Omental fat pad (tissue), 4 donors: ENCODE data around the gene SEPTIN6. TPM values are rescaled to one million over a fixed set of nuclear protein-coding genes. Genes with fewer than 3 reads are reported as not detected.

Experiments
- ATAC-seq: fragments of 150-250 bp; one replicate; pipeline ENCODE4 v1.9.1; 2016; ENCODE audit warnings: mild to moderate bottlenecking, moderate library complexity; ENCODE audit not compliant: low FRiP score
- DNase-seq: peaks from one replicate; pipeline ENCODE4 v3.0.0-alpha.2; 2019; ENCODE audit warnings: low spot score
- CTCF ChIP-seq, 3 donors: fragments of 450-650 bp; IDR thresholded peaks; one replicate each; pipeline ENCODE4 v1.5.1; 2016 to 2017; ENCODE audit warnings: antibody characterized with exemption in 3 of 3, mild to moderate bottlenecking in 3 of 3, moderate library complexity in 2 of 3
- total RNA-seq, 4 donors: library from RNA; depleted of rRNA; stranded (reverse); fragments of >200 nt; gene quantifications; one replicate each; pipeline ENCODE4 v1.1.0, GENCODE V29; 2016

SEPTIN6 gene
- total RNA-seq: 10 to 100 TPM; 13.9 to 19.2 (median 17.8) TPM

DNA sequence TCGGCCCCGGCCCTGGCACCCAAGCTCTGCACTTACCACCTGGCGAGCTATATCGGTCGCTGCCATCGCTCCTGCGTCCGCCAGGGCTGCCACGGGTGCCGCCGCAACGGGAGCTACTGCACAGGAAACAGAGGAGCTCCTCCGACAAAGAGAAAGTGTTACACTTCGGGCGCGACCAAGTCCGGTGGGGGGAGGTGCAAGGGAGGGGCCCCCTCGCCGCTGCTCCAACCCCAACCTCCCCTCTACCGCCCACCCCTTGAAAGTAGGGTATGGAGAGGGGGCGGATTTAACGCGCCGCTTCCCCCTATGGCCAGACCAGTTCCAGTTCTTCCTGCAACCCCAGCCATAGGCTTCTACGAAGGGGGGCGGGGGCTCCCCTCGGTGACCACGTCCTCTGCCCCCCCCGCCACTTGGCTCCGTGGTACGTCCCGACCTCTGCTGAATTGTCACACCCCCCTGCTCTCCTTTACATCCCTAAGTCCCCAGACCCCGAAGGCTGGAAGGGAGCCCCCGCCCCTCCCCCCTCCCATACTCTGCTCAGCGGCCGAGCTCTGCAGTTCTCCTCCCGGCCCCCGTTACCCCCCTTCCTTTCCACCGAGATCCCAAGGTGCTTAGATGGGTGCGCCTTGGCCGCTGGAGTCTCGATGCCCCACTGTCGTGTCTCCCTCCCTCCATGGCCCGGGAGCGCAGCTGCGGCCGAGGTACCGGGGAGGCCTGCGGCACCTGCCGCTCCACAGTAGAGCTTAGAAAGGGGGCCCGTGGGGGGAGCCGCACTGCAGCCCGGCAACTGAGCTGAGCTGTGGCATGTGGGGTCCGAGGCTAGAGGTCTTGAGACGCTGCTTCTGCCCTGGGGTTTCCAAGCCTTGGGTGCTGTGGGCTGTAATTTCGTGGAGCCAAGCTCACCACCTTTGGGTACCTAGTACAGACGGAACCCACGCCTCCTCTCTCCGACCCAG is at the start of gene SEPTIN6:
TSS of gene SEPTIN6 (minus strand) at position 129 of the 956 bp plus-strand sequence. CDS start at position 66, 63 bp downstream.
- DNase-seq (no peak), ATAC-seq (peak; percentile 64)
- no peak for TF ChIP-seq CTCF (IDR thresholded peaks at IDR 0.05)

GRCh38 chrX:119738742-119739141 is 45.8 kb upstream of the SEPTIN6 start:
- ATAC-seq (no peak), DNase-seq (no peak)
- TF ChIP-seq CTCF (IDR thresholded peaks at IDR 0.05): no peak

- DNase-seq (no peak), ATAC-seq (no peak)
- no peak for TF ChIP-seq CTCF (IDR thresholded peaks at IDR 0.05)
Measured at GRCh38 chrX:119736206-119736764, 43.3 kb upstream of the SEPTIN6 start.

DNA sequence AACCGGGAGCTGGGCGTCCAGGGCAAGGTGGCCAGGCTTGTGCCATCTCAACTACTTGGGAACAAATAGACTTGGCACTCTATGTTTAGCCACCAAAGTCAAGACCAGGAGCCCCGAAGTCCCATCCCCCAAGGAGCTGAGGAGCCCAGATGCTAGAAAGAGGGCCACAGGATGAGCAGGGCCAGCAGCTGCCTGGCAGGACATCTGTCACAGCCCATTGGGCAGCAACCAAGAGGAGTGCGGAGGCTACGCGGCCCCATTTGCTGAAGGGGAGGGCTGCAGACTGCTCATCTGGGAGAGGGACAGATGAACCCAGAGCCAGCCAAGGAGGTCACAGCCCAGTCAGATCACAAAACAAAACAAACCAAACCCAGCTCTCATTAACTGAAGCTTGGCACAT is 42.5 kb upstream of the SEPTIN6 start:
- DNase-seq (no peak), ATAC-seq (no peak)
- no peak for TF ChIP-seq CTCF (IDR thresholded peaks at IDR 0.05)

GRCh38 chrX:119734897-119735339 is 42.0 kb upstream of the SEPTIN6 start:
- DNase-seq (no peak), ATAC-seq (no peak)
- TF ChIP-seq CTCF (IDR thresholded peaks at IDR 0.05): no peak

- DNase-seq: no peak
Measured at GRCh38 chrX:119729408-119730201, 36.6 kb upstream of the SEPTIN6 start.

More at GRCh38 chrX:119729408-119730201, 36.6 kb upstream of the SEPTIN6 start:
- peak in 1 of 3 donors; percentile 23 for TF ChIP-seq CTCF (IDR thresholded peaks at IDR 0.05)
- no peak for ATAC-seq
